ENCODE results near the gene TXNL4A. TPM values are rescaled to one million over a fixed set of nuclear protein-coding genes. Genes with fewer than 3 reads are reported as not detected.
"Not testable (repeated sequence)": the region's sequence is repeated elsewhere in the genome, so short reads cannot be mapped to it uniquely, and the experiment has no call there.

The TXNL4A gene
- total RNA-seq, 2 experiments from 2014 or later = 185 to 186 TPM

GRCh38 chr18:80012714-80013113, 24.4 kb upstream of the TXNL4A start:
- CTCF ChIA-PET = interaction anchor here (0.6 kb wide), 1 partner anchor 157 kb away, joined by 3 read pairs; no protein-coding TSS in a partner anchor
- peaks cover 8% of the 10 kb centered on the region for H3K36me3 Mint-ChIP-seq (ENCODE audit: low read depth)
- no peaks in the 10 kb centered on the region for H3K4me1 Mint-ChIP-seq (ENCODE audit: low read depth)
- intact Hi-C loops (cut with micrococcal nuclease) = no loop called here
- DNase-seq = no peak
- H3K27me3 Mint-ChIP-seq (ENCODE audit: low read depth) = no peaks in the 10 kb centered on the region
- H3K9me3 Mint-ChIP-seq = peaks cover 18% of the 10 kb centered on the region
- H3K4me3 Mint-ChIP-seq = no peak overlapping the region
- no peak overlapping the region for H3K27ac Mint-ChIP-seq

GRCh38 chr18:80011496-80012137, 23.3 kb upstream of the TXNL4A start:
- H3K27me3 Mint-ChIP-seq (ENCODE audit: low read depth); H3K4me3 Mint-ChIP-seq; H3K4me1 Mint-ChIP-seq (ENCODE audit: low read depth); DNase-seq; intact Hi-C loops (cut with micrococcal nuclease); H3K36me3 Mint-ChIP-seq (ENCODE audit: low read depth); H3K27ac Mint-ChIP-seq; CTCF ChIA-PET: not testable (repeated sequence)
- peaks cover 21% of the 10 kb centered on the region for H3K9me3 Mint-ChIP-seq

DNA sequence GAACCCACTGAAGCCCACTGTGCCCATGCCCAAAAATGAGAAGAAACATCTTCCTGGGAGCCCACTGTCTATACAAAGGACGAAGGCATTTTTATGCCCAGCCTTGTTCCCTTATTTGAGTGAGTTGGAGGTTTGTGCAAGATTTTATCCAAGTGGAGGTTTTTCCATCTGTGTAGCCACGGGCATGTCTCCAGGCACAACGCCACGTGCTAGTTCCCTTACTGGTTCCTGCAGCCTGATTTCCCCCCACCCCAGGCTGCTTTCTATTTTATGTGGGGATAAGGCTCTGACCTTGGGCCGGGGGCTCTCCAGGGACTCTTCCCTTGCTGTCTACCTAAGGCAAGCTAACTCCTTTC, 22.2 kb upstream of the TXNL4A start:
- no peaks in the 10 kb centered on the region for H3K4me1 Mint-ChIP-seq (ENCODE audit: low read depth)
- no peak overlapping the region for H3K4me3 Mint-ChIP-seq
- CTCF ChIA-PET = no interaction called here
- no peaks in the 10 kb centered on the region for H3K27me3 Mint-ChIP-seq (ENCODE audit: low read depth)
- DNase-seq = no peak
- H3K36me3 Mint-ChIP-seq (ENCODE audit: low read depth) = peaks cover 8% of the 10 kb centered on the region
- no peak overlapping the region for H3K27ac Mint-ChIP-seq
- H3K9me3 Mint-ChIP-seq = peaks cover 21% of the 10 kb centered on the region
- intact Hi-C loops (cut with micrococcal nuclease) = no loop called here

GRCh38 chr18:80009661-80010550, 21.5 kb upstream of the TXNL4A start:
- no peak overlapping the region for H3K27ac Mint-ChIP-seq

GRCh38 chr18:80006724-80007123, 18.4 kb upstream of the TXNL4A start:
- intact Hi-C loops (cut with micrococcal nuclease) = no loop called here
- Mint-ChIP-seq H3K4me3 (no peak overlapping the region), H3K4me1 (ENCODE audit: low read depth) (no peaks in the 10 kb centered on the region), H3K27me3 (ENCODE audit: low read depth) (no peaks in the 10 kb centered on the region), H3K36me3 (ENCODE audit: low read depth) (peaks cover 9% of the 10 kb centered on the region), H3K9me3 (peaks cover 14% of the 10 kb centered on the region), H3K27ac (no peak overlapping the region)
- DNase-seq = no peak
- CTCF ChIA-PET = no interaction called here

More at GRCh38 chr18:80009661-80010550, 21.5 kb upstream of the TXNL4A start:
- CTCF ChIA-PET = no interaction called here
- no peaks in the 10 kb centered on the region for H3K4me1 Mint-ChIP-seq (ENCODE audit: low read depth)
- H3K27me3 Mint-ChIP-seq (ENCODE audit: low read depth) = no peaks in the 10 kb centered on the region
- H3K36me3 Mint-ChIP-seq (ENCODE audit: low read depth) = peaks cover 8% of the 10 kb centered on the region
- intact Hi-C loops (cut with micrococcal nuclease) = no loop called here
- no peak for DNase-seq
- H3K9me3 Mint-ChIP-seq = peaks cover 21% of the 10 kb centered on the region
- no peak overlapping the region for H3K4me3 Mint-ChIP-seq

GRCh38 chr18:80004600-80005342, 16.4 kb upstream of the TXNL4A start:
- no peak overlapping the region for H3K27ac Mint-ChIP-seq
- H3K4me1 Mint-ChIP-seq (ENCODE audit: low read depth) = no peaks in the 10 kb centered on the region
- CTCF ChIA-PET = interaction anchor here (0.6 kb wide), 1 partner anchor 24 kb away, joined by 3 read pairs; no protein-coding TSS in a partner anchor

GRCh38 chr18:80002468-80002867, 14.1 kb upstream of the TXNL4A start:
- Mint-ChIP-seq H3K4me1 (ENCODE audit: low read depth) (no peaks in the 10 kb centered on the region), H3K4me3 (no peak overlapping the region), H3K27ac (no peak overlapping the region), H3K9me3 (peaks cover 19% of the 10 kb centered on the region), H3K36me3 (ENCODE audit: low read depth) (peaks cover 10% of the 10 kb centered on the region), H3K27me3 (ENCODE audit: low read depth) (no peaks in the 10 kb centered on the region)
- no peak for DNase-seq
- intact Hi-C loops (cut with micrococcal nuclease) = no loop called here
- CTCF ChIA-PET = no interaction called here

More at GRCh38 chr18:80004600-80005342, 16.4 kb upstream of the TXNL4A start:
- DNase-seq = no peak
- intact Hi-C loops (cut with micrococcal nuclease) = no loop called here
- Mint-ChIP-seq H3K4me3 (no peak overlapping the region), H3K9me3 (peaks cover 18% of the 10 kb centered on the region), H3K36me3 (ENCODE audit: low read depth) (peaks cover 10% of the 10 kb centered on the region), H3K27me3 (ENCODE audit: low read depth) (no peaks in the 10 kb centered on the region)

DNA sequence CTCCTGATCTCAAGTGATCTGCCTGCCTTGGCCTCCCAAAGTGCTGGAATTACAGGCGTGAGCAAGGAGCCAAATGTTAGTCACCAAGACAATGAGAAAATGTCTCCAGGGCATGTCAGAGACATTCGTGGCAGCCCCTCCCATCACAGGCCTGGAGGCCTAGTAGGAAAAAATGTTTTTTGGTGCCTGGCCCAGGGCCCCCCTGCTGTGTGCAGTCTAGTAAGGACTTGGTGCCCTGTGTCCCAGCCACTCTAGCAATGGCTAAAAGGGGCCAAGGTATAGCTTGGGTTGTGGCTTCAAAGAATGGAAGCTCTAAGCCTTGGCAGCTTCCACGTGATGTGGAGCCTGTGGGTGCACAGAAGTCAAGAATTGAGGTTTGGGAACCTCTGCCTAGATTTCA, 12.5 kb upstream of the TXNL4A start:
- DNase-seq = no peak
- CTCF ChIA-PET = no interaction called here
- H3K36me3 Mint-ChIP-seq (ENCODE audit: low read depth) = peaks cover 10% of the 10 kb centered on the region
- no peak overlapping the region for H3K27ac Mint-ChIP-seq
- no peak overlapping the region for H3K4me3 Mint-ChIP-seq
- H3K9me3 Mint-ChIP-seq = peaks cover 16% of the 10 kb centered on the region
- H3K27me3 Mint-ChIP-seq (ENCODE audit: low read depth) = no peaks in the 10 kb centered on the region
- intact Hi-C loops (cut with micrococcal nuclease) = no loop called here
- no peaks in the 10 kb centered on the region for H3K4me1 Mint-ChIP-seq (ENCODE audit: low read depth)

GRCh38 chr18:79999701-80000100, 11.3 kb upstream of the TXNL4A start:
- DNase-seq; H3K4me3 Mint-ChIP-seq; H3K27ac Mint-ChIP-seq; H3K27me3 Mint-ChIP-seq (ENCODE audit: low read depth); intact Hi-C loops (cut with micrococcal nuclease); H3K4me1 Mint-ChIP-seq (ENCODE audit: low read depth): not testable (repeated sequence)
- CTCF ChIA-PET = interaction anchor here (1.5 kb wide), 1 partner anchor 13 kb away, joined by 4 read pairs; no protein-coding TSS in a partner anchor
- peaks cover 11% of the 10 kb centered on the region for H3K36me3 Mint-ChIP-seq (ENCODE audit: low read depth)
- peaks cover 16% of the 10 kb centered on the region for H3K9me3 Mint-ChIP-seq

DNA sequence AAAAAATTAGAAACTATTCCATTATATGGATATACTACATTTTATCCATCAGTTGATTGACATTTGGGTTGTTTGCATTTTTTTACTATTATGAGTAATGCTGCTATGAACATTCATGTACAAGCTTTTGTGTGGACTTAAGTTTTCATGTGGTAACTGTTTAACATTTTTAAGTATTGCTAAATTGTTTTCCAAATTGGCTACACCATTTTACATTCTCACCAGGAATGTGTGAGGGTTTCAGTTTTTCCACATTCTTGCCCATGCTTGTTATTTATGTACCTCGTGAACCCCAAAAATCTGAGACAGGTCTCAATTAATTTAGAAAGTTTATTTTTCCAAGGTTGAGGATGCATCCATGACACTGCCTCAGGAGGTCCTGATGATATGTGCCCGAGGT, 3.1 kb upstream of the TXNL4A start:
- CTCF ChIA-PET = no interaction called here
- Mint-ChIP-seq H3K27me3 (ENCODE audit: low read depth) (no peaks in the 10 kb centered on the region), H3K36me3 (ENCODE audit: low read depth) (peaks cover 6% of the 10 kb centered on the region), H3K4me1 (ENCODE audit: low read depth) (peaks cover 10% of the 10 kb centered on the region), H3K9me3 (no peaks in the 10 kb centered on the region), H3K4me3 (no peak overlapping the region), H3K27ac (no peak overlapping the region)
- intact Hi-C loops (cut with micrococcal nuclease) = no loop called here
- no peak for DNase-seq

DNA sequence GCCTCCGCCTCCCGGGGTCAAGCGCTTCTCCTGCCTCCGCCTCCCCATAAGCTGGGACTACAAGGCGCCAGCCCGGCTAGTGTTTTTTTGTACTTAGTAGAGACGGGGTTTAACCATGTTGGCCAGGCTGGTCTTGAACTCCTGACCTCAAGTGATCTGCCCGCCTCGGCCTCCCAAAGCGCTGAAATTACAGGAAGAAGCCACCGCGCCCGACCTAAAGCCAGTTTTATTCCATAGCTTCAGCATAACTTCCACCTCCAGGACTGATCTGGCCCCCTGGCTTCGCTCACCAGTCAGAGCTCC, 783 bp upstream of the TXNL4A start:
- H3K4me3 Mint-ChIP-seq = peak overlapping the region; percentile 85
- H3K27me3 Mint-ChIP-seq (ENCODE audit: low read depth) = no peaks in the 10 kb centered on the region
- intact Hi-C loops (cut with micrococcal nuclease) = loop anchor here (2.0 kb wide), 4 partner anchors 158 to 594 kb away; partner anchors contain the start of genes KCNG2 and NFATC1
- H3K36me3 Mint-ChIP-seq (ENCODE audit: low read depth) = peaks cover 17% of the 10 kb centered on the region
- CTCF ChIA-PET = interaction anchor here (1.1 kb wide), 1 partner anchor 24 kb away, joined by 3 read pairs; the partner anchor contains the start of gene HSBP1L1
- DNase-seq = no peak
- no peaks in the 10 kb centered on the region for H3K9me3 Mint-ChIP-seq
- H3K27ac Mint-ChIP-seq = peak overlapping the region; percentile 84
- H3K4me1 Mint-ChIP-seq (ENCODE audit: low read depth) = peaks cover 30% of the 10 kb centered on the region

DNA sequence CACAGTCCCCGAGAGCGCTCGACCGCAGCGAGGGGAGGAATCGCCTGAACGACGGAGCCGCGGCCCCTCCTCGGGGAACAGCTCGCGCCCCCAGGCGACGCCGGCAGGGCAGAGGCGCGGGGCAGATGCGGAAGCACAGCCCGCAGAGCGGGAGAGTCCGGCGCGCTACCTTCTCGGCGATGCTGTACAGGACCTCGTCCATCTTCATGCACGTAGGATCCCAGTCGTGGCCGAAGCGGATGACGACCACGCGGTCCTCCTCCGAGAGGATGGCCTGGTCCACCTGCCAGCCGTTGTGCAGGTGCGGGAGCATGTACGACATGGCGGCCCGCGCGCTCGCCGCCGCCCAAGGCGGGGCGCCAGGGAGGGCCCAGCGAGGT, 302 bp downstream of the TXNL4A start:
- Mint-ChIP-seq H3K36me3 (ENCODE audit: low read depth) (peaks cover 20% of the 10 kb centered on the region), H3K4me3 (peak overlapping the region; percentile 85), H3K4me1 (ENCODE audit: low read depth) (peaks cover 39% of the 10 kb centered on the region), H3K27me3 (ENCODE audit: low read depth) (no peaks in the 10 kb centered on the region), H3K27ac (peak overlapping the region; percentile 85), H3K9me3 (no peaks in the 10 kb centered on the region)
- CTCF ChIA-PET = interaction anchor here (0.6 to 1.5 kb wide), 2 partner anchors 20 to 47 kb away, joined by 3 to 4 read pairs; no protein-coding TSS in a partner anchor
- peak; percentile 70 for DNase-seq
- intact Hi-C loops (cut with micrococcal nuclease) = loop anchor here (1.0 to 2.0 kb wide), 10 partner anchors 23 to 919 kb away; partner anchors contain the start of genes ADNP2, ATP9B, CTDP1 and KCNG2

Measured in activated naive CD4-positive, alpha-beta T cell treated with anti-CD3 and anti-CD28 coated beads for 36 hours (primary cell).